Measurements from ENCODE around the gene PRAMEF13.
"Not testable (repeated sequence)": the region's sequence is repeated elsewhere in the genome, so short reads cannot be mapped to it uniquely, and the experiment has no call there.

The PRAMEF13 gene

GRCh38 chr1:13165531-13165930, 35.7 kb downstream of the PRAMEF13 start, which contains the start of gene HNRNPCL4:
Gene HNRNPCL4, minus strand, starts transcription at chr1:13165631. Its CDS starts 164 bp downstream, at chr1:13165467.
- DNase-seq, result not testable (repeated sequence)

GRCh38 chr1:13155909-13156308, 45.3 kb downstream of the PRAMEF13 start, which contains the start of gene PRAMEF26:
Gene PRAMEF26, minus strand, starts transcription at chr1:13156009. Its CDS starts 2,914 bp downstream, at chr1:13153095.
- DNase-seq, result not testable (repeated sequence)

Measured in GF-D8 (cell line).